Calu3 (cell line): ENCODE data around the gene FER1L5. TPM values are rescaled to one million over a fixed set of nuclear protein-coding genes. Genes with fewer than 3 reads are reported as not detected.

Experiments
- BruUV-seq: library from RNA; stranded (reverse); fragments of 400-500 nt; replicated peaks from 2 replicates; lab custom pipeline; 2021; lab: Mats Ljungman, UMichigan
- CTCF ChIA-PET: fragments of 300-600 bp; sonication (Branson Sonifier 250); formaldehyde crosslinking; loops from one replicate; lab custom pipeline; 2022; ENCODE audit warnings: antibody characterized with exemption; lab: Charles Lee
- DNase-seq: peaks from one replicate; pipeline ENCODE4 v3.0.0; 2022
- H3K27ac Mint-ChIP-seq: one replicate; pipeline ENCODE4 v1.8.0; 2022; ENCODE audit warnings: mixed read lengths; ENCODE audit not compliant: unreplicated experiment
- H3K27me3 Mint-ChIP-seq: one replicate; pipeline ENCODE4 v1.8.0; 2022; ENCODE audit warnings: mixed read lengths; ENCODE audit not compliant: unreplicated experiment
- H3K36me3 Mint-ChIP-seq: one replicate; pipeline ENCODE4 v1.8.0; 2022; ENCODE audit warnings: mild to moderate bottlenecking, moderate library complexity, mixed read lengths; ENCODE audit not compliant: insufficient read depth, unreplicated experiment
- H3K4me1 Mint-ChIP-seq: one replicate; pipeline ENCODE4 v1.8.0; 2022; ENCODE audit warnings: mild to moderate bottlenecking, low read depth, mixed read lengths; ENCODE audit not compliant: unreplicated experiment
- H3K4me3 Mint-ChIP-seq: one replicate; pipeline ENCODE4 v1.8.0; 2022; ENCODE audit warnings: mild to moderate bottlenecking, low read depth, moderate library complexity, mixed read lengths; ENCODE audit not compliant: unreplicated experiment
- H3K9me3 Mint-ChIP-seq: one replicate; pipeline ENCODE4 v1.8.0; 2022; ENCODE audit warnings: low read depth, mixed read lengths; ENCODE audit not compliant: unreplicated experiment
- CTCF ChIP-seq: fragments of 200-600 bp; IDR thresholded peaks from one replicate; pipeline ENCODE4 v1.8.0; 2022; ENCODE audit warnings: antibody characterized with exemption; ENCODE audit not compliant: unreplicated experiment
- intact Hi-C: fragments of 100-400 bp; cut with micrococcal nuclease; formaldehyde crosslinking; loops from one replicate; pipeline ENCODE4 v1.10.0; 2022; ENCODE audit not compliant: unreplicated experiment
- total RNA-seq: library from RNA; stranded (reverse); gene quantifications from 2 replicates; pipeline ENCODE4 v1.2.3, GENCODE V29; 2022

The FER1L5 gene
- total RNA-seq, 1 experiment from 2014 or later: not detected

- H3K4me3 Mint-ChIP-seq: no peak overlapping the region
- intact Hi-C loops: no loop called here
- no peaks in the 10 kb centered on the region for H3K4me1 Mint-ChIP-seq
- no peak overlapping the region for H3K27ac Mint-ChIP-seq
- H3K27me3 Mint-ChIP-seq: no peaks in the 10 kb centered on the region
- no peak for DNase-seq
- no peaks in the 10 kb centered on the region for H3K9me3 Mint-ChIP-seq
- CTCF ChIA-PET: no interaction called here
- TF ChIP-seq CTCF: no peak
- BruUV-seq: no TSS peak
- peaks cover 17% of the 10 kb centered on the region for H3K36me3 Mint-ChIP-seq
Measured at GRCh38 chr2:96701636-96702035, 59.1 kb downstream of the FER1L5 start.

- DNase-seq: no peak
- H3K4me3 Mint-ChIP-seq: no peak overlapping the region
- no peak overlapping the region for H3K27ac Mint-ChIP-seq
- CTCF ChIA-PET: interaction anchor here (0.5 kb wide), 1 partner anchor 26 kb away, joined by 3 read pairs; no protein-coding TSS in a partner anchor
- BruUV-seq: no TSS peak
- H3K9me3 Mint-ChIP-seq: no peaks in the 10 kb centered on the region
- no peaks in the 10 kb centered on the region for H3K4me1 Mint-ChIP-seq
- intact Hi-C loops: no loop called here
- peaks cover 23% of the 10 kb centered on the region for H3K36me3 Mint-ChIP-seq
- no peaks in the 10 kb centered on the region for H3K27me3 Mint-ChIP-seq
- TF ChIP-seq CTCF: no peak
Measured at GRCh38 chr2:96702098-96702785, 59.7 kb downstream of the FER1L5 start.

GRCh38 chr2:96703021-96703751 lies 60.6 kb downstream of the FER1L5 start:
- TF ChIP-seq CTCF: no peak
- Mint-ChIP-seq H3K27me3 (no peaks in the 10 kb centered on the region), H3K9me3 (no peaks in the 10 kb centered on the region), H3K4me3 (no peak overlapping the region), H3K4me1 (no peaks in the 10 kb centered on the region), H3K36me3 (peaks cover 23% of the 10 kb centered on the region), H3K27ac (no peak overlapping the region)
- BruUV-seq: no TSS peak
- CTCF ChIA-PET: no interaction called here
- no peak for DNase-seq
- intact Hi-C loops: no loop called here

GRCh38 chr2:96710985-96711384 lies 68.4 kb downstream of the FER1L5 start:
- intact Hi-C loops: no loop called here
- Mint-ChIP-seq H3K36me3 (peaks cover 30% of the 10 kb centered on the region), H3K4me1 (no peaks in the 10 kb centered on the region), H3K27ac (no peak overlapping the region), H3K9me3 (no peaks in the 10 kb centered on the region), H3K27me3 (no peaks in the 10 kb centered on the region), H3K4me3 (no peak overlapping the region)
- TF ChIP-seq CTCF: no peak
- DNase-seq: no peak
- BruUV-seq: no TSS peak
- CTCF ChIA-PET: no interaction called here
